Measurements from ENCODE around the gene ZNF385C. TPM values are rescaled to one million over a fixed set of nuclear protein-coding genes. Genes with fewer than 3 reads are reported as not detected.

The ZNF385C gene
- total RNA-seq, 4 donors from 2014 or later = 0.27 to 0.48 TPM; not detected in 2

DNA sequence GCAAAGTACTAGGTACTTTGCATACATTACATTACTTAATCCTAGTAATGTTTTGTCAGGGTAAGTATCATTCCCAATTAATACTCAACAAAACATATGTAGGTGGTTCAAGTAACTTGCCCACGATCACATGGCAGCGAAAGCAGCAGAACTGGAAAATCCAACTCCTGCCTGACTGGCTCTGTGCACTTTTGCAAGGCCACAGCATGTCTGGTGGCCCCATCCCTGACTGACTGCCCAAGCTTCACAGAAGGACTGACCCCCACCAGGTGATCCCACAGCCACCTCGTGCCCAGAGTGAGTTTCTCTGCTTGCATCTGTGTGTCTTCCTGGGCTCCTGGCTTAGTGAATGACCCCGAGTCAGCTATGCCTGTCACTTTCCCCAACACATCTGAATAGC is 120.3 kb downstream of the ZNF385C start:
- Histone ChIP-seq H3K4me3 (no peak overlapping the region), H3K36me3 (peaks cover 0 to 67% (median 32%) of the 10 kb centered on the region in 4 donors), H3K27me3 (no peaks in the 10 kb centered on the region), H3K9me3 (no peaks in the 10 kb centered on the region), H3K27ac (peak overlapping the region in 1 of 4 donors; percentile 11), H3K4me1 (peaks cover 0 to 17% (median 4%) of the 10 kb centered on the region in 4 donors)
- no peak for DNase-seq
- TF ChIP-seq POLR2AphosphoS5 (IDR thresholded peaks at IDR 0.05) (no peak), POLR2A (IDR thresholded peaks at IDR 0.05) (no peak), EP300 (IDR thresholded peaks at IDR 0.05; ENCODE audit: low read depth) (no peak)
- TF ChIP-seq, protein P1, sequence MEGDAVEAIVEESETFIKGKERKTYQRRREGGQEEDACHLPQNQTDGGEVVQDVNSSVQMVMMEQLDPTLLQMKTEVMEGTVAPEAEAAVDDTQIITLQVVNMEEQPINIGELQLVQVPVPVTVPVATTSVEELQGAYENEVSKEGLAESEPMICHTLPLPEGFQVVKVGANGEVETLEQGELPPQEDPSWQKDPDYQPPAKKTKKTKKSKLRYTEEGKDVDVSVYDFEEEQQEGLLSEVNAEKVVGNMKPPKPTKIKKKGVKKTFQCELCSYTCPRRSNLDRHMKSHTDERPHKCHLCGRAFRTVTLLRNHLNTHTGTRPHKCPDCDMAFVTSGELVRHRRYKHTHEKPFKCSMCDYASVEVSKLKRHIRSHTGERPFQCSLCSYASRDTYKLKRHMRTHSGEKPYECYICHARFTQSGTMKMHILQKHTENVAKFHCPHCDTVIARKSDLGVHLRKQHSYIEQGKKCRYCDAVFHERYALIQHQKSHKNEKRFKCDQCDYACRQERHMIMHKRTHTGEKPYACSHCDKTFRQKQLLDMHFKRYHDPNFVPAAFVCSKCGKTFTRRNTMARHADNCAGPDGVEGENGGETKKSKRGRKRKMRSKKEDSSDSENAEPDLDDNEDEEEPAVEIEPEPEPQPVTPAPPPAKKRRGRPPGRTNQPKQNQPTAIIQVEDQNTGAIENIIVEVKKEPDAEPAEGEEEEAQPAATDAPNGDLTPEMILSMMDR (IDR thresholded peaks at IDR 0.05) = no peak
- 75% methylated on average over 4 of the region's 4 CpGs; no CpG with 5 or more reads in 1 of the 2 donors for WGBS, 2 donors (ENCODE audit: low coverage in 1 of 2)
- in situ Hi-C loops (cut with MboI; ENCODE audit: low pct_ligation_motif_present in 1 of 4, low pct_unique_long_range_greater_than_20kb in 1 of 4, low sequenced_read_pairs in 3 of 4) = no loop called here
- intact Hi-C loops (cut with DNase I; ENCODE audit: low total_unique reads) = no loop called here

DNA sequence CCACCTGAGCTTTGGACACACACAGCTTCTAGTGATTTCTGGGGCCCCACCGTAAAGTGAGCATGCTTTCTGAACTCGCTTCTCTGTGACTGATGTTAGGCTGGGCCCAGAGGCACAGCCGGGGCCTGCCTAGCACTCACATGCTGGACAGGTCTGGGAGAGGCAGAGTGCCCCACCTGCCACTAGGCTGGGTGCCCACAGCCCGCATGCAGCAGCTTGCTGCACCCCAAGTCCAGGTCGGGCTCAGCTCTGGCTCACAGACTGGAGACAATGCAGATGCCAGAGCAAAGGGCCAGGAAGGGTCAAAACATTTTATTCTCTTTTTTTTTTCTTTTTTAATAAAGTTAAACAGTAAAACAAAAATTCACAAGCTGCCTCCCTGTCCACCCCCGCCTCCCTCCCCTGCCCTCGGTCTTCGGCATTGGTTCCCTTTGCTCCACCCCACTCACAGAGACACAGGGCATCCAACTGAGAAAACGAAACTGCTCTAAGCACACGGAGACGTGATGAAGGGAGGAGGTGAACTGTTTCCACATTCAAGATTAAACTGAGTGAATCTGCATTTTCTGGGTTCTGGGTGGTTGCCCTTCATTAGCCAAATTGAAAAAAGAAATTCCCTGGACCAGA is 122.0 kb downstream of the ZNF385C start:
- intact Hi-C loops (cut with DNase I; ENCODE audit: low total_unique reads) = no loop called here
- Histone ChIP-seq H3K9me3 (no peaks in the 10 kb centered on the region), H3K27me3 (no peaks in the 10 kb centered on the region), H3K4me1 (peaks cover 0 to 25% (median 4%) of the 10 kb centered on the region in 4 donors), H3K4me3 (no peak overlapping the region), H3K27ac (peak overlapping the region in 3 of 4 donors; percentile 32 to 56 (median 42)), H3K36me3 (peaks cover 0 to 59% (median 29%) of the 10 kb centered on the region in 4 donors)
- DNase-seq = no peak
- WGBS, 2 donors (ENCODE audit: low coverage in 1 of 2) = 58 to 71% methylated on average over 5 to 11 of the region's 11 CpGs
- no peak for TF ChIP-seq POLR2A (IDR thresholded peaks at IDR 0.05)
- TF ChIP-seq, protein P1 (IDR thresholded peaks at IDR 0.05) = no peak
- TF ChIP-seq EP300 (IDR thresholded peaks at IDR 0.05; ENCODE audit: low read depth) = no peak
- in situ Hi-C loops (cut with MboI; ENCODE audit: low pct_ligation_motif_present in 1 of 4, low pct_unique_long_range_greater_than_20kb in 1 of 4, low sequenced_read_pairs in 3 of 4) = no loop called here

Other genes with a start within 250 kb of the ZNF385C start
- gene KLHL11, start 233.1 kb downstream of the ZNF385C start, total RNA-seq = 10 to 100 TPM in 3 of 4 donors, 1 to 10 TPM in 1; 5.4 to 19.5 (median 15.9) TPM
- gene ACLY, start 179.5 kb downstream of the ZNF385C start, total RNA-seq = 10 to 100 TPM; 39.2 to 69.2 (median 51.9) TPM
- gene ODAD4, start 167.9 kb downstream of the ZNF385C start, total RNA-seq = under 1 TPM in 2 of 4 donors, not detected in 2; 0.32 to 0.55 TPM
- 100 to 1,000 TPM in 1 of 4 donors, 10 to 100 TPM in 3; 32.6 to 133 (median 54.2) TPM for gene CNP, start 131.7 kb downstream of the ZNF385C start, total RNA-seq
- 10 to 100 TPM; 18.1 to 87.5 (median 64.5) TPM for gene DNAJC7, start 81.0 kb downstream of the ZNF385C start, total RNA-seq
- gene NKIRAS2, start 78.4 kb downstream of the ZNF385C start, total RNA-seq = 10 to 100 TPM; 20.5 to 52.7 (median 35.0) TPM
- gene C17orf113, start 47.9 kb downstream of the ZNF385C start, total RNA-seq = 1 to 10 TPM in 2 of 4 donors, under 1 TPM in 1, not detected in 1; 0.37 to 4.1 (median 3.7) TPM
- gene DHX58, start 14.2 kb upstream of the ZNF385C start, total RNA-seq = 10 to 100 TPM in 3 of 4 donors, 1 to 10 TPM in 1; 4.6 to 14.6 (median 12.8) TPM
- 100 to 1,000 TPM in 1 of 4 donors, 10 to 100 TPM in 3; 16.9 to 154 (median 48.9) TPM for gene KAT2A, start 22.9 kb upstream of the ZNF385C start, total RNA-seq
- gene HSPB9, start 24.3 kb upstream of the ZNF385C start, total RNA-seq = under 1 TPM in 1 of 4 donors, not detected in 3; 0.14 TPM
- 100 to 1,000 TPM in 2 of 4 donors, 10 to 100 TPM in 2; 40.8 to 172 (median 112) TPM for gene RAB5C, start 56.5 kb upstream of the ZNF385C start, total RNA-seq
- gene KCNH4, start 82.7 kb upstream of the ZNF385C start, total RNA-seq = not detected
- not detected for gene HCRT, start 87.0 kb upstream of the ZNF385C start, total RNA-seq
- 10 to 100 TPM; 10.8 to 34.6 (median 32.2) TPM for gene GHDC, start 96.0 kb upstream of the ZNF385C start, total RNA-seq
- 100 to 1,000 TPM in 2 of 4 donors, 10 to 100 TPM in 2; 51.3 to 151 (median 79.1) TPM for gene STAT5B, start 177.9 kb upstream of the ZNF385C start, total RNA-seq
- gene STAT5A, start 190.0 kb upstream of the ZNF385C start, total RNA-seq = 10 to 100 TPM; 36.2 to 93.7 (median 50.3) TPM